ENCODE data around the gene FRMD1. TPM values are rescaled to one million over a fixed set of nuclear protein-coding genes. Genes with fewer than 3 reads are reported as not detected.

FRMD1 gene
- total RNA-seq, 1 donor from 2014 or later: 0.41 TPM

GRCh38 chr6:168007592-168008338 lies 71.2 kb downstream of the FRMD1 start:
- intact Hi-C loops (cut with DNase I): no loop called here
- DNase-seq (ENCODE audit: missing footprints) (no peak), ATAC-seq (no peak)

- no peak for ATAC-seq
- intact Hi-C loops (cut with DNase I): no loop called here
- no peak for DNase-seq (ENCODE audit: missing footprints)
These were observed 73.2 kb downstream of the FRMD1 start for GRCh38 chr6:168005796-168006195.

GRCh38 chr6:168004945-168005344 lies 74.1 kb downstream of the FRMD1 start:
- ATAC-seq (no peak), DNase-seq (ENCODE audit: missing footprints) (no peak)
- intact Hi-C loops (cut with DNase I): no loop called here

- no peak for DNase-seq (ENCODE audit: missing footprints)
- intact Hi-C loops (cut with DNase I): no loop called here
- ATAC-seq: no peak
These were observed 75.0 kb downstream of the FRMD1 start for GRCh38 chr6:168004023-168004422.

Other genes starting within 250 kb of the FRMD1 start
- not detected for gene KIF25, start 81.5 kb downstream of the FRMD1 start, total RNA-seq
- 1.0 TPM for gene DACT2, start 240.6 kb upstream of the FRMD1 start, total RNA-seq